Activated CD4-positive, CD25-positive, alpha-beta regulatory T cell treated with anti-CD3 and anti-CD28 coated beads, Interleukin-2, amount 50 U/mL, for 16 hours (primary cell): ENCODE results near the gene DIO3.

ENCODE experiments used
- DNase-seq: peaks from one replicate; pipeline ENCODE4 v3.0.0-alpha.2; 2020; ENCODE audit warnings: low read depth, low spot score

Gene DIO3

GRCh38 chr14:101582294-101582693 is 21.0 kb downstream of the DIO3 start:
- no peak for DNase-seq

DNA sequence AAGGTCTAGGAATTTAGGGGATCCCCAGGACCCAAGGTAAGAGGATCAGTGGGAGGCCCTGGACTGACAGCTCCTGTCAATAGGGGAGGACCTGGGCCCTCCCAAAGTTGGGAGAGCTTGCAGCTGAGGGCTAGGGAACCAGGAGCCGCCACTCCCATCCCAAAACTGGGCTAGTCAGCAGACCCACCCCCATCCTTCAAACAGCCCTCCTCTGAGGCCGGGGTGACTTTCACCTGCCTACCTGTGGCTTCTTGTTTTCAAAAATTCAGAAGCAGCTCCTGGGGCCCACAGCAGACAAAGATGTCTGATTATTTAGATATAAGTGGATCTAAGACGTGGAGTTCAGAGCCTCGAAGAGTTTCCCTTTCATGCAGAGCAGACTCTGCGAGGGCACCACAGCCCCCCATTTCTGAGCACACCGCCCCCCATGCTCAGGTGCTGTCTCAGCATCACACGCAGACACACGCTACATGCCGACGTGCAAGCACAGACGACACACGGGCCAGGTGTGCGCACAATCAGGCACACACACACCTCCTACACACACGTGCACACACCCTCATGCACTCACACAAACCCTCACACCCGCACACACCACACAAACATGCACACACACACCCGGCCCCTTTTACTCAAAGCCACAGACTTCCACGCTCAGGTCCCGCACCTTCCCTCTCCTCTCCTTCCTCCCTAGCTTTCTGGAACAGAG is 21.9 kb downstream of the DIO3 start:
- no peak for DNase-seq

GRCh38 chr14:101583715-101584054 is 22.4 kb downstream of the DIO3 start:
- no peak for DNase-seq

DNA sequence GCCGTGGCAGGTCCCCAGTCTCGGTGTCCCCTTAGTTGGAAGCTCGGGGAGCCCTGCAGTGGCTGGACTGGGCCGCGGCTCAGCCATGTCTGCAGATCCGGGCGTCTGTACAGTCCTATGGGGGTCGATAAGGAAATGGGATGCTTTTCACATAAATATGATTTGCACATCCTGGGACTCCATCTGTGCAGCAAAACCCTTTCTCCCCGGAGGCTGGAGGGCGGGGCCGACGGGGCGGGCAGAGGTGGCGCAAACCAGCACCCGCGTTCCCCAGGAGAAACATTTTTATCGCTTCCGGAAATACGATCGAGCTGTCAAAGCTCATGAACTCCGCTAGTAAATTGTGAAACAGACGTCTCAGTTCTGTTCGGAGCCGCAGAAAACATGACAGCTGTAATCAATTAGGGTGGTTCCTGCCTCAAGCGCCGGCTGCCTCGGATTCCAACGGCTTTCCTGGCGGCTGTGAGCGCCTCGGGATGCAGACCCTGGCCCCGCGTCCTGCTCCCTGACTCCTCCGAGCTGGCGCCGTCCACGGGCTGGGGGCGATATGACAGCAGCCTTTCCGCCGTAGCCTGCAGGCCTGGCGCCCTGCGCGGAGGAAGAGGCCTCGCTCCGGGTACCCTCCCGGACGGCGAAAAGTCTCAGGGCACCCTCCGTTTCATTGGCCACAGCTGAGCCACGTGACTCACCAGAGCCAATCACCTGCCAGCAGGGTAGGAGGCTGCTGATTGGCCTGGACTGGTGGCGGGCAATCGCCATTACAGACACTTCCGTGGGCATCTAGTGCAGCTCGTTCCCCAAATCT is 23.0 kb downstream of the DIO3 start:
- no peak for DNase-seq

- no peak for DNase-seq
Measured at GRCh38 chr14:101585211-101585610, 23.9 kb downstream of the DIO3 start.

DNA sequence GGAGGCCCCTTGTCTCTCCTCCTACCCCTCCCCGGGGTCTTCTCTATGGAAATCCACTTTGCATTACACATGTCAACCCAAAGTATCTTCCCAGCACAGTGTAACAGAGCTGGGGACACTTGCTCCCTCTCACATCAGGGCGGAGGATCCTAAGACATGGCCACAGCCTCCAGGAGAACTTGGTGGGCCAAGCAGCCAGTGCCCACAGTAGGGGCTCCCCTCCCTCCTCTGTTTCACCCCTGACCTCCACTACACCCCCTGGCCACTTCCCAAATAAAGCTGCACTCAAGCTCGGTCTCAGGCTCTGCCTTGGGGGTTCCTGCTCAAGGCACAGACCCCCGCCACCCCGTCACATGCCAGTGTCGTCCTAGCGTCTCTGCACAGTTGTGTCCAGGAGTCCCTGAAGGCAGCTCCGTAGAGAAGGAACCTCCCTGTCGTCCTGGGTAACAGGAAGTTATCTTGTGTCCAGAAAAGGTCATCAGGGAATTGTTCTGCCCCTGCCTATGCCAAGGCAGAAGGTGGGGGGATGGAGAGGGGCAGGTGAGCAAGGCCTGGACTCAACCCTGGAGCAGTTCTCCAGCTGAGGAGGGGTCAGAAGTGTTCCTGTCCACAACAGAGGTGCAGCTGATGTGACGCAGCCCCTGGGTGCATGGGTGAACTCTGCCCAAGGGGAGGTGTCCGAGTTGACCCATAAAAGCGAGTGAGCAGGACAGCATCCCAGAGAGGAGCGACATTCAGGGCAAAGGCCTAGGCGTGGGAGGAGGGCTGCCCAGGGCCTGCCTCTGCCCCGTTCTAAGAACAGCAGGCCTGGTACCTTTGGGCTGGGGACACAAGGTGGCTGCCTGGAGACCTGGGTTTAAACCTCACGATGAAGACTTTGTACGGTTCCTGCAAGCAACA is 25.5 kb downstream of the DIO3 start:
- DNase-seq, result no peak

GRCh38 chr14:101587441-101587911 is 26.2 kb downstream of the DIO3 start:
- no peak for DNase-seq

GRCh38 chr14:101588286-101588975 is 27.1 kb downstream of the DIO3 start:
- DNase-seq, result no peak

GRCh38 chr14:101588990-101589389 is 27.7 kb downstream of the DIO3 start:
- DNase-seq, result no peak

GRCh38 chr14:101589486-101590015 is 28.3 kb downstream of the DIO3 start:
- no peak for DNase-seq

DNA sequence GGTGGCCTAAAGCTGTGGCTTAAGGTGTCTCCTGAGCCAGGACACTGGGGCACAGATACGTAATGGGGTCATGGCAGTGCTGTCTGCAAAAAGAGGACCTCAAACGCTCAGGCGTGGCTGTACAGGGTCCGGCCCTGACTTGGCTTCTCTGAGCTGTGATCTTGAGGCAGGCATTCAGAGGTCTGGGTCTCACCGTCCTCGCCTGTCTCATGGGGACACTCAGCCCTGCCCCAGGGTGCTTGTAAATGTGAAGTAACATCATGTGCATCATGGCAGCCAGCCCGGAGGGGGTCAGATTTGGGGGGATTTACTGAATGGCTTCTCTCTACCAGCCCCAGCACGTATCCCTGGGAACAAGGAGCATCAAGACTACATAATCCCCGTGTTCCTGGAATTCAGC is 28.8 kb downstream of the DIO3 start:
- DNase-seq, result no peak

- DNase-seq, result no peak
Measured at GRCh38 chr14:101590616-101591015, 29.3 kb downstream of the DIO3 start.

GRCh38 chr14:101591121-101591520 is 29.8 kb downstream of the DIO3 start:
- DNase-seq, result no peak

- no peak for DNase-seq
Measured at GRCh38 chr14:101591582-101591981, 30.3 kb downstream of the DIO3 start.

- no peak for DNase-seq
Measured at GRCh38 chr14:101593411-101594238, 32.3 kb downstream of the DIO3 start.

DNA sequence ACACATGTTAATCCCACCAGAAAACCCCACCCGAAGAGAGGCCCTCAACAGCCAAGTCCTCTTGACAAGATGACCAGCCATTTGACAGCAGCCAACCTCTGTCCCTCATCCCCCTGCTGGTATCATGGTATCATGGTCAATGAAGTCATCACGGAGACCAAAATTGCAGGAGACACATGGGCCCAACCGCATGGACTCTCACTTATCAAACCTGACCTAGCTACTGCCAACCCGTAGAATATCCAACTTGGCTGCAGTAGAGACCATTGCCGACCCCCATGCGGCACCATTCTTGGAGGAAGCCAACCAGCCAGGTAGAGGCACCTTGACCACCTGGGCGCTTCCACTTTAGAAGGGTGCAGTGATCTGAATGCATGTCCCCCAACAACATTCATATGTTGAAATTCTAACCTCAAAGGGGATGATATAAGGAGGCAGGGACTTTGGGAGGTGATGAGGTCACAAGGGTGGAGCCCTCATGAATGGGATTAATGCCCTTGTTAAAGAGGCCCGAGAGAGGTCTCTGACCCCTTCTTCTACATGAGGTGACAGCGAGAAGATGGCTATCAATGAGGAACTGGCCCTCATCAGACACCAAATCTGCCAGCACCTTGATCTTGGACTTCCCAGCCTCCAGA is 33.3 kb downstream of the DIO3 start:
- DNase-seq, result no peak

DNA sequence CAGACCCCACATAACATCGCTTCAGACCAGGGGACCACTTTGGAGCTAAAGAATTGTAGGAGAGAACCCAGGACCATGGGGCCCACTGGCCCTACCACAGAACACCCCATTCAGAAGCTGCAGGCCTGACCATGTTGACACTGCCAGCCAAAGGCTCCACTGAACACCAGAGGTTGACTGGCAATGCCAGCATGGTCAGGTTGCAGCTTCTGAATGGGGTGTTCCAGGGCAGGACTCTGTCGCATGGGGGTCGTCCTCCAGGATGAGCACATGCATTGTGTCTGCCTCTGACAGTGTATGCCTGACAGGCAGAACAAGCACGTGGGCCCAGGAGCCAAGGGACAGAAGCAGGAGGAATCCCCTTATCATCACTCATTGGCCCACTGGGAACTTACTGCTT is 34.1 kb downstream of the DIO3 start:
- DNase-seq, result no peak

GRCh38 chr14:101595887-101596721 is 34.8 kb downstream of the DIO3 start:
- DNase-seq, result no peak

DNA sequence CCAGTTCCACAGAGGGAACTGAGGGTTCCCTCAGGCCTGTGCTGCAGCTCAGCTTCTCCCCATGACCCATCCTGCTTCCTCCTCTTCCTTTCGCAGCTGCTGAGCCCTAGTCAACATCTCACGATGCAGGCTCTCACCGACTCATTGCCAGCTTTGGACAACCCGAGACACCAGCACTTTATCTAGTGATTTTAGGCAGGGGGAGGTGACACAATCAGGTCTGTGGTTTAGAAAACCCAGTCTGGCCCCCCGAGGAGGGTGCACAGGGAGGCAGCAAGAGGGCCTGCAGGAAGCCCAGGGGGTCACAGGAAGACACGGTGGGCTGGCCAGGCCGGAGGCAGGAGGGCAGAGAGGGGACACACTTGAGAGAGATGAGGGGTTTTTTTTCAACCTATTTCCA is 35.4 kb downstream of the DIO3 start:
- DNase-seq, result no peak
